Stimulated activated naive CD4-positive, alpha-beta T cell (primary cell): ENCODE measurements around the gene PTPRD.

Experiments
- DNase-seq, 6 experiments: peaks; one replicate each; lab custom pipeline; 2025; lab: John Stamatoyannopoulos, UW

The PTPRD gene

DNA sequence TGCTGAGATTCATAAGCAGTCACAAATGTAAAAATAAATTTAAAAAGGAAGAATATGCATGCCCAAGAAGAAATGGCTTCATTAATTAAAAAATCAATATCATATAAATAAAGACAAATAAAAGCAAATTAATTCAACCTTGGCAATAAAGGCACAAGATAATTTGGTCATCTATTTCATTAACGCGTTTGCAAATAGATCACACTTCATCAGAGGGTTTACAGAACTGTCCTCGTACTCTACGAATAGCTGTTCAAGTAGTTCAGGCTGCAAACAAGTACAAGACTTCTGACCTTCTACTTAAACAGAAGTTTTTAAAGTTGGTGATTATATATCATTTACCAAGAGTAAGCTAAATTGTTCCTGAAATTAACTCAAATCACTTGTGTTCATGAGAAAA is 2038.0 kb downstream of the PTPRD start:
- DNase-seq: no peak

DNA sequence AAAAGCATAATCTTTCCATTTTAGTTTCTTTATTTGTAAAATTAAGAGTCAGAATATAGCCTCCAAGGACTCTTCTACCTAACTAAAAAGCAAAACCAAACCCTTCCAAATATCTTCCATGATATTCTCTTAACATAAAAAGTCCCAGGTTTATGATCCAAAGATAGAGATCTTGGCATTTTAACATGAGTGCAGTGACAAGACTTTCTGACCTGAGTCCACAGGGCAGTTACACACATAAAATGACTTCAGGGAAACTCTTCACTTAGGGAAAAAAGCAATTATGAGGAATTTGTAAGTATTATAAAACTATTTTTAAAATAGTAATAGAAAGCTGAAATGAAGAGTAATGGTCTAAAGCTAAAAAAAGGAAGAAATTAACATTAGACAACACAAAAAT is 2040.6 kb downstream of the PTPRD start:
- no peak for DNase-seq

DNA sequence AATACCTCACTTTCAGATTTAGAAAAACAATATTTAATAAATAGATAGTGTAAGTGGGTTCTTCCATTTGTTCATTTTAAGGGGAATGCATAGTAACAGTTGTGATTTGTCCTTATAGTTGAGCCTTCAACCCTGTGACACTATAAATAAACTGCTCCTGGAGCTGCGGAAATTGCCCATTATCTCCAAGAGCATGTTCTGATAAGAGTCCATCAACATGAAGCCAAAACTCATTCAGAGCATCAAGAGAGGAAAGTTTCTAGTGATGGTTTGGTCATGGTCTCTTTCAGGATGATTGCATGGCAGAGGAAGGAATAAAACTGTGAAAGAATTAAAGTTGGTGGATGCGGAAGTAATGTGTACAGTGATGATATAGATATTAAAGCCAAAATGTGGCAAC is 2041.2 kb downstream of the PTPRD start:
- DNase-seq: no peak

DNA sequence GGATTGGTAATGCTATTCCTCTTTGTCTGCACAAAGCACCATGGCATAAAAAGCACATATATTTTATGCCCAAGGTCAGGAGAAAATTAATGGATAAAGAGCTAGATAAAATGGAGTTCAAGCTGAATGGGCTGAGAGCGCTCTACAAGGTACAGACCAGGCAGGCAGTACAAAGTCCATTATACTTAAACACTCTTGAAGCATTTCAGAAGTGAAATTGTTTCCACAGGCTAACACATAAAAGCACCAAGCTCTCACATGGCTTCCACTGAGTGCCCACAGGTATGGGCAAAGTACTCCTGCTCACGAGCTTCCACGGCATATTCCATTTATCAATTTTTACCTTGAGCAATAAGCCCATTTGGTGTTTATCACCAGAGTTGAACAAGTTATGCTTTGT is 2042.0 kb downstream of the PTPRD start:
- DNase-seq: no peak

DNA sequence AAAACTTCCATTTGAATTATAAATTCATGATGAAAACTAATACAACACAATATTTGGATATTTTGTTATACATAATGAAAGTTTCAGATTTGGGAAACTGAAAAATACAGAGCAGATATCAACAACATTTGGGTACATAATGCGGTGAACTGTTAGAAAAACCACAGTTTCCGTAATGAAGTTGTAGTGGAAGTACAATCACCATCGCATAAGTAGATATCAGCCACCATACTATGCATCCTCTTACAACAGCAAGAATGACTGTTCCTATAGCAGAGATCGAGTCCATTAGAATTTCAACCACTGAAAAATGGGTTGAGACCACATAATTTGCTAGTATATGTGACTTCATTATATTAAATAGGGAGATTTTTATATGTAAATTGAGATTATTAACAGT is 2043.0 kb downstream of the PTPRD start:
- no peak for DNase-seq

DNA sequence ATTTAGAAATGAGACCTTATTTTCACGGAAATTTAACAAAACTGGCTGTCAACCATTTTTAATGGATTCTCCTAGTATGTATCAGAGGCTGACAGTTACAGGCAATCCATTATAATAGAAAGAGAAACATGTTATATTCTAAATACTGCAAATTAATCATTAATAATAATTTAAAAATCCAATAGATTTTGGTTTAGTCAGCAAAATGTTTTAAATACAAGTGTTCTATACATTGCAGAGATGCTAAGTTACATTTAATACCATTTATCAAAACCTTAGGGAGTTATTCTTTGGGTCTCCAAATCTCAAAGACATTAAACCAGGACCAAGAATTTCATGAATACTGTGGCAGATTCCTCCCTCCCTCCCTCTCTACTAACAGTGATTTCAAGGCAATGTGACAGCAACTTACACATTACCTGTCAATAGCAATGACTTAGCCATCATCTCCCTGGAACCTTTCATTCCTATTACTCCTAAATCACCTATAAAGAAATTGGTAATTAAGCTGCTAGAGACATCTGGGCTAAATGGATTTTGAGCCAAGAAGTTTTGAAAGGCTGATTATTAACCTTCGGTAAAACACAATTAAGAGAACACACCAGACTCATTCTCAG is 2044.7 kb downstream of the PTPRD start:
- DNase-seq: no peak

DNA sequence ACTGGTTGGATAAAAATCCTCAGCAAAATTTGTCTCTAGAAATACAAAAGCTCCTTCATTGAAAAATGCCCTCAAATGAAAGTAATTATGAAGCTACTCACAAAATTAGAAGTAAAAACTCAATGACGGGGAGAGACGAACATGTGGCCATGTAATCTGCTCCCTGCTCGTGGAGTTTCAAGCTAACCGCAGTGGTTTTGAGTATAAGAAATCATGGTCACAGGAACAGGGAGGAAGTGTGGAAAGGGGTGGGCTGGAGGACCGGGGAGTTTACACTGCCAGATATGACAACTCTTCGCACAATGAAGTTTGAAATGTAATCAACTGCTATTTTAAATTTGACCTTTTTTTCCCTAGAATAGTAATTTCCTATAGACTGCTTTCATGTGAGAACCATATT is 2047.8 kb downstream of the PTPRD start:
- DNase-seq: no peak

DNA sequence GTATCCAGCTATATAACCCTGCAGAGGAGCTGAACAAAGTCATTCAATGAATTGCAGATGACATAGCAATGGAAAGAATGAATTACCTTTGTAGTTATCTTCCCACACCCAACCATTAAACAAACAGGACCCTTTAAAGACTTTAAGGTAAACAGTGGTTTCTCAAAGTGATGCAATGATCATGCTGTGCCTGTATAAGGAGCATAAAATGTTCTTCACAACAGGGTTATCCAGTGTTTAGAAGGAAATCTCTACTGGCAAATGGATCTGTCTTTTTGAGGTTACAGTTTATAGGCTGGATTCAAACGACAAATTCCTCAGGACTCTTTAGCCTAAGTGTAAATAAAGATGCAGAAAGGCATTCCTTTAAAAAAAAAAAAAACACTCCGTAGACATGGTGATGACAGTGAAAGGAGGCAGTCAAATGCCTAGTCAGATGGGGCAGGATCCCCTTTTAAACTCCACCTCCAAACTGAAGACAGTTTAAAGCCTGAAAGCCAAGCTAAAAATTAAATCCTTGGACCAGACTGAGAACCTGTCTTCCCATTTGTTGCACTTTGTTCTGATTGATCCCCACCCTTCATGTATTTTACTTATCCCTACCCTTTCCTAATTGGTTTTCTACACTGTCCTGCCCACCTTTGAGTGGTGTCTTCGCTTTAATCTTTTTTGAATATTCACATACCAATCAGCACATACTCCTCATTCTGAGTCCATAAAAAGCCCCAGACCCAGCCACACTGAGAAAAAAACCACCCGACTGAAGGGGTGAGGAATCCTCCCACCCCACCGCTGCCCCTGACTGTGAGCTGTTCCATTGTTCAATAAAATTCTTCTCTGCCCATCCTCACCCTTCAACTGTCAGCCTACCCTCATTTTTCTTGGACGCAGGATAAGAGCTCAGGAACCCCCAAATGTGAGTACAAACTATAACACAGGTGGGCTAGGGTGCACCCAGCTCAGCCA is 2052.0 kb downstream of the PTPRD start:
- no peak for DNase-seq

DNA sequence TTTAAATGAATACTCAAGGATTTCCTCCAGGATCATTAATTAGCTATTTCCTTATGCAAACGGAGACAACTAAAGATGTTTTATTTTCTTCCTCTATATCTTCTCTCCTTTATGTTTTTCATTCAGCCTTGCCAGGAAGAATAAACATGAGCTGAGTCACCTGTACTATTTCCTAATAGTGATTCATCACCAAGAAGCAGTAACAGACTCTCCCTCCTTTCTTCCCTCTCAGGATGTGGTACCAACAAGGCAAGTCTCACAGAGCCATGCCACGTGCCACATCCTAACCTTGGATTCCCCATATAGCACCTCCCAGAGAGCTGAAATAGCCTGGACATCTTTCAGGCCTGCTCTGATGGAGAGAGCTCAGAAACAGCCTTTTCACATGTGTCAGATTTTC is 2054.6 kb downstream of the PTPRD start:
- no peak for DNase-seq

DNA sequence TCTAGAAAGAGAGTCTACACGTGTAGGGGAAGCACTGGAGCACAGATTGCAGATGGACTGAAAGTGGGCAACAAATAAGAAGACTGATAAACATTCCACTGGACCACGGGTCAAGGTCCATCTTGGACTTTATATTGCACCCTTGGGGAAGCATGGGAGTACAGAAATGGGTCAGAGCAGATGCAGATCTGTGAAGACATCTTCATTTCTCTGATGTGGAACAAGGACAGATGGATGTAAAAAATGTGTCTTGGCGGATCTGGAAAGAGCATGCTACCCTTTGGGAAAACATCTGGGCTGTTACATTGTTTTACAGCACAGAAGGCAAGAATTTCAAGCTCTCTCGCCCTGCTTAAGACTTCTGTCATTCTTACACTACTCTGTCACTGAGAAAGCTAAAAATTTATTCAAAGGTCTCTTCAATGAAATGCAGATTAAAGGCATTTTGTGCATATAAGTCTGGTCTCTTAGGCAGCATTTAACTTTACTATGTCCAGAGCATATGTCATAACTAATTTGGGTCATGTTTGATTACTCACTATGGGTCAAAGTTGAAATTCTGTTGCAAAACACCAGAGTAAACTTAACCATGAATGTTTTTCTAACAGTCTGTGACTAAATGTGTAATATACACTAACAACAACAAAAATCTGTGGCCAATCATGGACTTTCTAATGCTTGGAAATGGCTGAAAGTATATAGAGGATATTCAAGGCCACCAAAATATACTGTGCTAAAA is 2056.9 kb downstream of the PTPRD start:
- no peak for DNase-seq

DNA sequence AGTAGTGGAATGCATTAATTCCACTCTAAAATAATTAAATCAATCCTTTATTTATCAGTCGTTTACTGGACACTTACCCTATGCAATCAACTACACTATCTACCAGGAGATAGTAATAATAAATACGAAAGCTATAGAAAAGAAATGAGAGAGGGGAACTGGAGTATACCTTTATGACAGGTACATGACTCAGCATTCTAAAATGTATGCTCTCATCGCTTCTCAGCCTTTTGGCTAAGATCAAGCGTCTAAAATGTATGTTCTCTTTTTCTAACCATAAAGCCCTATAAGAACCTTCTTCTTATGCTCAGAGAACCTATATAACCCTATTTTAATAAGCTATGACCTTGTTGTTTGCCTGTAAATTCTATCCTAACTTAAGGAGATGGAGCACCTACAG is 2059.4 kb downstream of the PTPRD start:
- no peak for DNase-seq

DNA sequence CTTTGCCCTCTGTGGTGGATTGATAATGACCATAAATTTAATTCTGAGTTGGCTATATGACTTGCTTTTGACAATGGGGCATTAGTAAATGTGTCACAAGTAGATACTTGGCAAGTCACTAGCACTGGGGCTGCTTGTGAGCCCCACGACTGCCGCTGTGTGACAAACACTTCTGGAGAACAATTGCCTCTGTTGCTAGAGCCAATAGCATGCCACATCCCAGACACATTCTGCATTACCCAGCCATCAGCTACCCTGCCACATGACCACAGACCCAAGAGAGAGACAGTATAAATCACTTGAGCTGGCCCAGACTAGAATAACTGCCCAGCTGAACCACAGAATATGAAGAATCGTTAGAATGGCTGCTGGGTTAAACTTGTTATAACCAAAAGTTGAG is 2060.1 kb downstream of the PTPRD start:
- no peak for DNase-seq

DNA sequence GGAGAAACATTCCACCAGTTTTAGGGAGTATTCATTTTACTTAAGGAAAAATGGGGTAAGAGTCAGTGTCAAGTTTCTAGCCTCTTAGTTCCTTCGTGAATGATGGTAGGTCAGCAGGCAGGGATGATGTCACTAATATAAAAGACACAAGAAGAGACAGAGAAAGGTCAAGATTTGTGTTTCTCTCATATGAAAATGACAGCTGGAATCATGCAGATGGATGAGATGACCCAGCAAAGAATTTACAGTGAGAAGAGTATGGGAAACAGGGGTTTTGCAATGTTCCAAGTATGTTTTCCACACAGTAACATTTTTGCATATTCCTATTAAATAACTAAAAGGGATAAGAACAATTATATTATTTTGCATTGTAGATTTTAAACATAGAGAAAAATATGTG is 2063.6 kb downstream of the PTPRD start:
- no peak for DNase-seq

DNA sequence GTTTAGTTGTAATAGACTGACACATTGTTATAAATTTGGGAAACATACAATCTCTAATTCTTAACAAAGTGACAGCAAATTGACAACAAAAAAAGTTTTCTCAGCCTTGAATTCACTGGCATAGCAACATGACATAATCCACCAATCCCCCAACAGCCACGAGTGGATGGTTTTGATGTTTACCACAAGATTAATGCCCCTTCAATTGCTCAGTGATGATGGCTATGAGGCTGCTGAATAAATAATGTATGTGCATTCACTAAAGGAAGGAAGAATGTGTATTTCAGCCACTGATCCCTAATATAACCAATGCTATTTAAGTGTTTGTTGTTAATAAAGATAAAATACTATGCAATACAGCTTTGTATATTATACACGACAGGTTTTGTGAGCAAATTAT is 2069.6 kb downstream of the PTPRD start:
- no peak for DNase-seq

DNA sequence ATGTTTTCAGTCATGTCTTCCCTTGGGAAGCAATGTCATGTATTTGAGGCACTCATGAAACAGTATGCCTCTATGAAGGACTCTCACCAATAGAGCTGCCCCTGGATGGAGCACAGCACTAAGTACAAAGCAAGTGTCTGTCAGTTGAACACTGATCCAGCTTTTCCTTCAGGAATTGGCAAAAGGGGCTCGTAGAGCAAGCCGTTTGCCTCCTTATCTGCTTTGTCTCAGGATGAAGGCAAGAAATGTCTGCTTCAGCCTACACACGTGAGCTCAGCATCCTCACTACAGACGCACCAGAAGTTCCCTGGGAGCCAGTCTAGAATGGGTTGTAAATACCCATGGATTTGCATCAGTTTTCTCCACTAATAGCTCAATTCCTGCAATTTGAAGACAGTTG is 2070.3 kb downstream of the PTPRD start:
- no peak for DNase-seq

DNA sequence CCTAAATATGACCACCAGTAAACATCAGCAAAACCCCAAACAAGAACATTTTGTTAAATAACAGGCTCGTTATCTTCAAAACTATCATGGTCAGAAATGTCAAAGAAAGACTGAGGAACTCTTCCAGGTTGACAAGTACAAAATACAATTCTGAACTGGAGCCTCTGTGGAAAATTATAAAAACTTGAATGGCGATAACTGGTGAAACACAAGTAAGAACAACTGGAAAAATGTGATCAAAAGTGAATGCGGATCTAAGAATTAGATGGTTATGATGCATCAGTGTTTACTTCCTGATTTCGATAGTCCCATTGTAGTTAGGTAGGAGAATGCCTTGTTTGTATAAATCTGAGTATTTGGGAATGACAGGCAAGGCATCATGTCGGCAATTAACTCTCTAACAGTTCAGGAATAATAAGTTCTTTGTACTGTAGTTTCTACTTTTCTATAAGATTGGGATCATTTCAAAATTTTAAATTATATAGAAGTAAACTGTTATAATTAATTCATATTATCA is 2073.1 kb downstream of the PTPRD start:
- DNase-seq: no peak

DNA sequence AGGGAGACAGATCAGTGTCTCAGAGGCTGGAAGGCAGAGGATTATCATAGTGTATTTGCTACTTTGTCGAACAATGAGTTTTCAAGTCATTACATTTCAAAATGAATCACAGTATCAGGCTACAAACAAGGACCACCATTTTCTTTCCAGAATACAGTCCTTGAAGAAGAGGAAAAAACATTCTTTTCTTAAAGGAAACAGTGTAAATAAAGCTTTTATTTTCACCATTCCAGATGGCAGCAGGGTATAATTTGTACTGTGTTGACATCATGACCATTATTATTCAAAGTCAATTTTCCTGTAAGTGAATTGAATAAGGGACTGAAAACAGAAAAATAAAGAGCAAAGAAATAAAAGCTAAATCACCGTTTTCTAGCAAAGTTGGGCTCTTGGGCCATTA is 2076.0 kb downstream of the PTPRD start:
- no peak for DNase-seq

DNA sequence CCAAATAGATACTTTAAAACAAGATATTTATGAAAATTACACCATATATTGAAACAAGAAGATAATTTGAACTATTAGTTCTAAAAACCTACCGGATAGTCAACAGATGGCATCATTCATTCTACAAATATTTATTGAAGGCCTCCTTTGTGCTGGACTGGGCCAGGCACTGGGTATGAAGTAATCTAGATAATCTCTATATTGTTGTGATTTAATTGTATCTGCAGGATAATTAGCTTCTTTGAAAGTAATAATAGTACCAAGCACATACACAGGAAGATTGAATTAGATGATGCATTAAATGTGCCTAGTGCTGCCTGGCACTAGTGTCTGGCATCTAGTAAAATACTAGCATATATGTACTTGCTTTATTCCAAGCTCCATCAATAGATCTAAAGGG is 2078.0 kb downstream of the PTPRD start:
- no peak for DNase-seq

DNA sequence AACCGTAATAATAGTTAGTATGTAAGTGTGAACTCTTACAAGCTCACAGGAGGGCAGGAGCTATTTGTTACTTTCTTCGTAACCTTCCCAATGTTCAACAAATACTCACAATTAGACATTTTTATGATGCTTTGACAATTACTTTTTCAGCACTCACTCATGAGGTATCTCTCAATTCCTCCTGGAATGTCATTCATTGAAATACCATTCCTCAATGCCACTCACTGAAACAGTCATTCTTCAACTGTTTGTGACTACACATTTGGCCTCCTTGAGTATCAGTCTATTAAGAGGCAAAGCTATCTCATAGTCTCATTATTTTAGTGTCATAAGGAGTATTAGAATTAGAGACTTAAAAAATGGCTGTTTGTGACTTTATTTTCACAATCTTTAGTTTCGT is 2079.1 kb downstream of the PTPRD start:
- DNase-seq: no peak

DNA sequence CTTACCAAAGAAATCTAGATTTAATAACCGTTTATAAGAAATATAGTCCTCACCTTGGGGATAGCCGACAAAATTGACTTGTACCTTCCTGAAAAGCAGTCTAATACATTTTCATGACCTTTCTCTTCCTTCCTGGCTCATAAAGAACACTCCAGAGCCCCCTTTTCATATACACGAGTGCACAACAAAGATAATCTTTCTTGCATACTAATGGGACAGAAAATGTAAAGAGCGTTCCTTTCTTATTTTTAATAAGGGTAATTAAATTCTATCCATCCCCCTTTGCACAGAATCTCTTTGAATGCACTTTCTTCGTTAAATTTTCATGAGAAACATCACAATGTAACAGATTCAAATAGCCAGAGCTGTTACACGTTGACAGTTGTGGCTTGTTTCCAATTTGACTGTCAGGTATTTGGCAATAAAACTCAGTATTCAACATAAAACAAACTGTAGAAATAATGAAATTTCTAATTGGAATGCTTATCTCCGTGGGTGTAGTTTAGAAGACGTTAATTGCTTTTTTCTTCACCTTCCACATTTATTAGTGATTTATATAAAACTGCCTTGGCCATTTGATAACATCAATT is 2080.9 kb downstream of the PTPRD start:
- DNase-seq: no peak

DNA sequence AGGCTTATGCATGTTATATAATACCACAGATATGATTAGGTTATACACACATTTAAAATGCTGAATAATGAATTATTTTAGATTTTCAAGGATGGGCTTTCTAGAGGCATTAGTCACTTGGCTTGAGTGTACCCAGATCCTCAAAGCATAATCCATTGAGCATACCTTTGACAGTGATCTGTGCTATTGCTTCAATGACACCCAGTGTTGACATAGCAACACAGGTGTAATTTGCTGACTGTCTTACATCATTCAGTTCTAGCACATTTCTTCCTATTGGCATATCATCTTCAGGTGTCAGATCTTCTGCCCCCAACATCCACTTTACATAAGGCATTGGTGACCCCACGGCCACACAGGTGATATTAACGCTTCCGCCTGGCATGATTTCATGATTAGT is 2091.7 kb downstream of the PTPRD start:
- DNase-seq: no peak

DNA sequence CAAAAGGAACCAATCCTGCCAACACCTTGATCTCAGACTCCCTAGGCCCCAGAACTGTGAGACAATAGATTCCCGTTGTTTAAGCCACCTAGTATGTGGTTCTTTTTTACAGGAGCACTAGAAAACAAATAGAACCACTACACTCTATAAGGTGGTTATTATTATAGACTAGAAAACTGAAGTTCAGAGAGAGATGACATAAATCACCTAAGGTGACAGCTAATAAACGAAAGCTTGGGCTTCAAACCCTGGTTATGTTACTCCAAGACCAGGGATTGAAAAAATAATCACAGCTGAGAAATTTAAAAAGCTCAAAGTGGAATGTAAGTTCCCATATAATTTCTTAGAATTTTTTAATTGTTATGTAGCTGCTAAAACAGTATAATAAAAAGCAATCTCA is 2097.1 kb downstream of the PTPRD start:
- DNase-seq: no peak
